Adrenal gland (tissue), 5 donors: Measurements from ENCODE around the gene PTBP3.

Experiments used
- POLR2A ChIP-seq, 2 donors: fragments of 450-650 bp; IDR thresholded peaks; one replicate each; pipeline ENCODE4 v1.6.1; 2017; ENCODE audit warnings: antibody characterized with exemption in 2 of 2, mild to moderate bottlenecking in 2 of 2, moderate library complexity in 1 of 2
- TF ChIP-seq, protein P1 (sequence below), 6 experiments: fragments of 450-650 bp in 4 of 6; fragments of 200-600 bp in 2 of 6; sonication (generic) in 1 of 6; IDR thresholded peaks; 1 replicate in 5 of 6; 2 replicates in 1 of 6; pipeline versions ENCODE4 v1.5.1 to v1.8.0; 2016 to 2021; ENCODE audit warnings: antibody characterized with exemption in 6 of 6, mild to moderate bottlenecking in 2 of 6, moderate library complexity in 1 of 6
- donor health status: DM: no; HTN: no; CAD: no.

- TF ChIP-seq POLR2A (IDR thresholded peaks at IDR 0.05): no peak
- TF ChIP-seq, protein P1, sequence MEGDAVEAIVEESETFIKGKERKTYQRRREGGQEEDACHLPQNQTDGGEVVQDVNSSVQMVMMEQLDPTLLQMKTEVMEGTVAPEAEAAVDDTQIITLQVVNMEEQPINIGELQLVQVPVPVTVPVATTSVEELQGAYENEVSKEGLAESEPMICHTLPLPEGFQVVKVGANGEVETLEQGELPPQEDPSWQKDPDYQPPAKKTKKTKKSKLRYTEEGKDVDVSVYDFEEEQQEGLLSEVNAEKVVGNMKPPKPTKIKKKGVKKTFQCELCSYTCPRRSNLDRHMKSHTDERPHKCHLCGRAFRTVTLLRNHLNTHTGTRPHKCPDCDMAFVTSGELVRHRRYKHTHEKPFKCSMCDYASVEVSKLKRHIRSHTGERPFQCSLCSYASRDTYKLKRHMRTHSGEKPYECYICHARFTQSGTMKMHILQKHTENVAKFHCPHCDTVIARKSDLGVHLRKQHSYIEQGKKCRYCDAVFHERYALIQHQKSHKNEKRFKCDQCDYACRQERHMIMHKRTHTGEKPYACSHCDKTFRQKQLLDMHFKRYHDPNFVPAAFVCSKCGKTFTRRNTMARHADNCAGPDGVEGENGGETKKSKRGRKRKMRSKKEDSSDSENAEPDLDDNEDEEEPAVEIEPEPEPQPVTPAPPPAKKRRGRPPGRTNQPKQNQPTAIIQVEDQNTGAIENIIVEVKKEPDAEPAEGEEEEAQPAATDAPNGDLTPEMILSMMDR (IDR thresholded peaks at IDR 0.05): no peak
Observed at GRCh38 chr9:112258106-112258505, 75.3 kb downstream of the PTBP3 start.
